Stomach (tissue), 9 donors: Measurements from ENCODE around the gene ISG20. TPM values are rescaled to one million over a fixed set of nuclear protein-coding genes. Genes with fewer than 3 reads are reported as not detected.

ENCODE experiments used
- DNase-seq, 2 donors: peaks; one replicate each; pipeline versions ENCODE4 v3.0.0 to v3.0.0-alpha.2; 2013 to 2019
- H3K27ac ChIP-seq, 5 donors: fragments of 200-600 bp in 4 of 5; sonication (generic) in 4 of 5; one replicate each; pipeline ENCODE4 v1.5.1; 2013 to 2019; ENCODE audit warnings: mild to moderate bottlenecking in 1 of 5, moderate library complexity in 1 of 5
- H3K27me3 ChIP-seq, 3 donors: fragments of 200-600 bp; sonication (generic); one replicate each; pipeline ENCODE4 v1.5.1; 2017 to 2019; ENCODE audit warnings: mixed run types in 1 of 3
- H3K36me3 ChIP-seq, 4 donors: fragments of 200-600 bp; sonication (generic); 1 replicate in 3 of 4; 2 replicates in 1 of 4; pipeline ENCODE4 v1.5.1; 2016 to 2019
- H3K4me1 ChIP-seq, 4 donors: fragments of 200-600 bp; sonication (generic); one replicate each; pipeline ENCODE4 v1.5.1; 2016 to 2019
- H3K4me3 ChIP-seq, 4 donors: fragments of 200-600 bp; sonication (generic) in 3 of 4; one replicate each; pipeline ENCODE4 v1.5.1; 2016 to 2019; ENCODE audit warnings: mild to moderate bottlenecking in 1 of 4
- H3K9me3 ChIP-seq, 4 donors: fragments of 200-600 bp; sonication (generic); one replicate each; pipeline ENCODE4 v1.5.1; 2016 to 2019
- CTCF ChIP-seq, 7 experiments: fragments of 450-650 bp in 4 of 7; fragments of 200-600 bp in 3 of 7; sonication (generic) in 3 of 7; IDR thresholded peaks; one replicate each; pipeline ENCODE4 v1.5.1; 2016 to 2019; ENCODE audit warnings: antibody characterized with exemption in 7 of 7, control low read depth in 2 of 7, mild to moderate bottlenecking in 1 of 7
- EP300 ChIP-seq: sonication (generic); formaldehyde crosslinking; IDR thresholded peaks from one replicate; pipeline ENCODE4 v1.6.1; 2017; ENCODE audit warnings: antibody characterized with exemption
- POLR2A ChIP-seq, 4 donors: fragments of 450-650 bp; IDR thresholded peaks; one replicate each; pipeline ENCODE4 v1.6.1; 2016; ENCODE audit warnings: antibody characterized with exemption in 4 of 4, control low read depth in 2 of 4, mild to moderate bottlenecking in 1 of 4, moderate library complexity in 1 of 4
- POLR2AphosphoS5 ChIP-seq, 3 donors: sonication (generic); formaldehyde crosslinking; IDR thresholded peaks; one replicate each; pipeline ENCODE4 v1.6.1; 2016; ENCODE audit warnings: antibody characterized with exemption in 3 of 3
- WGBS, 5 donors: extraction: QIAGEN DNeasy Blood & Tissue Kit in 3 of 5; methylation state at CpG; one replicate each; pipeline versions ENCODE4 v1.1.5 to v1.1.7; 2013 to 2018; 5-methylcytosine and 5-hydroxymethylcytosine counted together
- intact Hi-C: fragments of 100-400 bp; cut with DNase I; formaldehyde crosslinking; loops from one replicate; pipeline ENCODE4 v1.15.1; 2023; ENCODE audit warnings: low total_unique reads
- polyA plus RNA-seq, 3 donors: library from polyadenylated mRNA; stranded (reverse); fragments of 200-250 nt; gene quantifications; one replicate each; pipeline ENCODE4 v1.2.3, GENCODE V29; 2013
- total RNA-seq, 5 donors: library from RNA; depleted of rRNA; stranded (reverse); fragments of >200 nt; gene quantifications; one replicate each; pipeline versions ENCODE4 v1.1.0 to v1.2.3, GENCODE V29; 2014 to 2016
- donor health status: healthy with polysubstance abuse.
- donor health status: Bipolar disorder and iron deficiency.
- donor health status: healthy.

ISG20 gene
- total and polyA plus RNA-seq, 8 donors, result 15.6 to 137 (median 73.9) TPM

- peak; percentile 34 to 64 for DNase-seq
- H3K4me3 ChIP-seq, result no peak overlapping the region
- H3K27me3 ChIP-seq, result no peaks in the 10 kb centered on the region
- intact Hi-C loops, result no loop called here
- peak overlapping the region in 2 of 5 donors; percentile 4 to 62 for H3K27ac ChIP-seq
- H3K4me1 ChIP-seq, result peaks cover 0 to 33% (median 19%) of the 10 kb centered on the region in 4 donors
- no peaks in the 10 kb centered on the region for H3K9me3 ChIP-seq
- TF ChIP-seq CTCF (IDR thresholded peaks at IDR 0.05), result no peak
- TF ChIP-seq EP300, result no peak
- H3K36me3 ChIP-seq, result peaks cover 0 to 16% (median 6%) of the 10 kb centered on the region in 4 donors
- 56 to 67% (median 61%) methylated on average over 17 to 18 of the region's 18 CpGs for WGBS, 5 donors
These were observed 20.4 kb downstream of the ISG20 start for GRCh38 chr15:88658972-88659931.

GRCh38 chr15:88661041-88661700, 22.4 kb downstream of the ISG20 start:
- Histone ChIP-seq H3K4me3 (no peak overlapping the region), H3K9me3 (no peaks in the 10 kb centered on the region), H3K27me3 (no peaks in the 10 kb centered on the region), H3K4me1 (peaks cover 0 to 33% (median 19%) of the 10 kb centered on the region in 4 donors), H3K36me3 (no peaks in the 10 kb centered on the region), H3K27ac (no peak overlapping the region)
- no peak for TF ChIP-seq CTCF (IDR thresholded peaks at IDR 0.05)
- no peak for TF ChIP-seq POLR2A (IDR thresholded peaks at IDR 0.05)
- TF ChIP-seq EP300, result no peak
- no peak for TF ChIP-seq POLR2AphosphoS5 (IDR thresholded peaks at IDR 0.05)
- DNase-seq, result no peak
- intact Hi-C loops, result no loop called here

- Histone ChIP-seq H3K27me3 (no peaks in the 10 kb centered on the region), H3K36me3 (no peaks in the 10 kb centered on the region), H3K4me3 (no peak overlapping the region), H3K27ac (no peak overlapping the region), H3K4me1 (peaks cover 0 to 31% (median 18%) of the 10 kb centered on the region in 4 donors), H3K9me3 (no peaks in the 10 kb centered on the region)
- 59 to 70% (median 66%) methylated on average over 4 of the region's 4 CpGs for whole genome bisulfite sequencing, 5 donors
- intact Hi-C loops, result no loop called here
- peak in 1 of 2 donors; percentile 44 for DNase-seq
- no peak for TF ChIP-seq CTCF (IDR thresholded peaks at IDR 0.05)
- TF ChIP-seq EP300, result no peak
- no peak for TF ChIP-seq POLR2AphosphoS5 (IDR thresholded peaks at IDR 0.05)
- no peak for TF ChIP-seq POLR2A (IDR thresholded peaks at IDR 0.05)
These were observed 23.1 kb downstream of the ISG20 start for GRCh38 chr15:88661761-88662556.

GRCh38 chr15:88663141-88663621, 24.4 kb downstream of the ISG20 start:
- no peak for TF ChIP-seq POLR2AphosphoS5 (IDR thresholded peaks at IDR 0.05)
- no peak for TF ChIP-seq POLR2A (IDR thresholded peaks at IDR 0.05)
- 51 to 62% (median 53%) methylated on average over 6 of the region's 6 CpGs for WGBS, 5 donors
- Histone ChIP-seq H3K4me3 (no peak overlapping the region), H3K36me3 (no peaks in the 10 kb centered on the region), H3K9me3 (no peaks in the 10 kb centered on the region), H3K27me3 (no peaks in the 10 kb centered on the region), H3K4me1 (peaks cover 0 to 23% (median 13%) of the 10 kb centered on the region in 4 donors), H3K27ac (no peak overlapping the region)
- intact Hi-C loops, result no loop called here
- DNase-seq, result peak in 1 of 2 donors; percentile 64
